Testis (tissue), 2 donors: ENCODE results near the gene SDHB.

Experiments
- CTCF ChIP-seq, 3 experiments: fragments of 450-650 bp in 2 of 3; fragments of 200-600 bp in 1 of 3; sonication (generic) in 1 of 3; IDR thresholded peaks; one replicate each; pipeline ENCODE4 v1.5.1; 2016 to 2019; ENCODE audit warnings: antibody characterized with exemption in 3 of 3, mild to moderate bottlenecking in 2 of 3, moderate library complexity in 1 of 3
- POLR2A ChIP-seq: fragments of 450-650 bp; IDR thresholded peaks from one replicate; pipeline ENCODE4 v1.6.1; 2017; ENCODE audit warnings: antibody characterized with exemption, mild to moderate bottlenecking, moderate library complexity

DNA sequence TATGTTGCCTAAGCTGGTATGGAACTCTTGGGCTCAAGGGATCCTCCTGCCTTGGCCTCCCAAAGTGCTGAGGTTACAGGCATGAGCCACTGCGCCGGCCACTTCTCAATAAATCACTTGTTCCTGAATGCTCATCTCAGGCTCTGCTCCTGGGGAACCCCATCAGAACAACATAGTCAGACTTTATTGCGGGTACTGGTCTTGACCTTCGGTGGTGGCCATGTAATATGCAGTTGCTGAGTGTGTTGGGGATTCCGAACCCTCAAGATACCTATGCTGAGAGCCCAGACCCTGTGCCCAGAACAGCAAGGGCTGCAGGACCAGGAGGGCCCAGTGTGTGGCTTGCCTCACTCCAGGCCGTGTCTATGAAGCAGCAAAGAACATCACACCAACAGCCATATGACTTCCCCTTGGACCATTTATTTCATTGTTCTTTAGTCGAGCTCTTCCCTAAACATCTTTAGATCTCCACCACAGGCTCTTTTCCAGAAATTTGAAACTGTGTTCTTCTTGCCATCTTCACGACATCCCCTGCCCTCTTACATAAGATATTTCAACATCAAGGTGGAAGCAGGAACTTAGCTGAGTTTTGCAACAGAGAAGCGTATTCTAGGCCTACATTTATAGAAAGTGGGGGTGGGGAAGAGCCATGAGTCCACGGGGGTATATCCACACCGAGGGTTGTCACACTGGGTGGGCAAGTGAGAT is 12.7 kb upstream of the SDHB start:
- TF ChIP-seq CTCF (IDR thresholded peaks at IDR 0.05): no peak
- TF ChIP-seq POLR2A: no peak
